Cardiac septum (tissue), 1 donor: ENCODE measurements around the gene GADD45GIP1. TPM values are rescaled to one million over a fixed set of nuclear protein-coding genes. Genes with fewer than 3 reads are reported as not detected.
"Not testable (repeated sequence)": the region's sequence is repeated elsewhere in the genome, so short reads cannot be mapped to it uniquely, and the experiment has no call there.

Experiments
- DNase-seq: peaks from one replicate; pipeline ENCODE4 v3.0.0-alpha.2; 2020; ENCODE audit warnings: low spot score
- intact Hi-C: fragments of 100-400 bp; cut with DNase I; formaldehyde crosslinking; loops from one replicate; pipeline ENCODE4 v1.14.0; 2022
- total RNA-seq: library from RNA; stranded (reverse); fragmentation: NEBNext Ultra II Directional; extraction: Animal tissue kit (Norgen Biotek cat#: 25700); gene quantifications from one replicate; pipeline ENCODE4 v1.2.1, GENCODE V29; 2021
- donor health status: DM: no; HTN: no; CAD: no.

Gene GADD45GIP1
- total RNA-seq, 1 donor from 2014 or later: 23.5 TPM

DNA sequence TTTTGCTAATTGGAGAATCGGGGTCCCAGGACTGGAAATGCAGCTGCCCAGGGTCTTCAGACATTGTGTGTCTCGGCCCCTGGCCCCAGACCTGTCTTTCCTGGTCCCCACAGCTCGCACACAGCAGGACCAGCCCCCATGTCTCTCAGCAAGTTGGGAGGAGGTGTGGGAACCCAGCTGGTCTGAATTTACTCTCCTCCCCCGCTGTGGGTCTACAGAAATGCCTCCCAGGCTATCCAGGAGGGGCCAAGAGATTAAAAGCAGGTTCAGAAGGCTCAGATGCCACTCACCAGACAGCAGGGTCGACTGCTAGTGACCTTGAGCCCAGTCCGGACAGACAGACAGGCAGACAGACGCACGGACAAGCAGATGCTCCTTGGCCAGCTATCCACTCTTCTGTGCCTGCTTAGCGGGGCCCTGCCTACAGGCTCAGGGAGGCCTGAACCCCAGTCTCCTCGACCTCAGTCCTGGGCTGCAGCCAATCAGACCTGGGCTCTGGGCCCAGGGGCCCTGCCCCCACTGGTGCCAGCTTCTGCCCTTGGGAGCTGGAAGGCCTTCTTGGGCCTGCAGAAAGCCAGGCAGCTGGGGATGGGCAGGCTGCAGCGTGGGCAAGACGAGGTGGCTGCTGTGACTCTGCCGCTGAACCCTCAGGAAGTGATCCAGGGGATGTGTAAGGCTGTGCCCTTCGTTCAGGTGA is 12.4 kb upstream of the GADD45GIP1 start, which contains the start of gene DAND5:
Gene DAND5, plus strand, starts transcription at position 285 of the 697 bp plus-strand sequence. Its CDS starts 85 bp downstream, at position 370.
- peak; percentile 85 for DNase-seq
- intact Hi-C loops: no loop called here

DNA sequence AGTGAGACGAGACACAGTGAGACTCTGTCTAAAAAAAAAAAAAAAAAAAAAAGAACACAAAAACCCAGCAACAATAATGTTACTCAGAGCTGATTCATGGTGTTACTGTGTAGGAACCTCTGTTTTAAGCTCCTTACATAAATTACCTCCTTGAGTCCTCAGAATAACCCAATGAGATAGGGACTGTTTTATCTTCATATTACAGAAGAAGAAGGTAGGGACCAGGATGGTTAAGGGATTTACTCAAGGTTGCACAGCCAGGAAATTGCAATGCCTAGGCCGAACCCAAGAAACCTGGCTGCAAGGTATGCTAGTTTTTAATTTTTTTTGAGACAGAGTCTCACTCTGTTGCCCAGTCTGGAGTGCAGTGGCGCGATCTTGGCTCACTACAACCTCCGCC is 10.9 kb upstream of the GADD45GIP1 start:
- no peak for DNase-seq
- intact Hi-C loops: no loop called here

DNA sequence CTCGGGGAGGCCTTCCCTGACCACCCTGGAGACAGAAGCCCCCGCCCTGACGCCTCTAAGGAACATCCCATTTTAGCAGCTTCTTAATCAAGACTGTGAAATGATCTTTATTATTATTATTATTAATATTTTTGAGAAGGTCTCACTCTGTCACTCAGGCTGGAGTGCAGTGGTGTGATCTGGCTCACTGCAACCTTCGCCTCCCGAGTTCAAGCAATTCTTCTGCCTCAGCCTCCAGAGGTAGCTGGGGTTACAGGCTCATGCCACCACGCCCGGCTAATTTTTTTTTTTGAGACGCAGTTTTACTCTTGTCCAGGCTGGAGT is 8.8 kb upstream of the GADD45GIP1 start:
- intact Hi-C loops: no loop called here
- no peak for DNase-seq

DNA sequence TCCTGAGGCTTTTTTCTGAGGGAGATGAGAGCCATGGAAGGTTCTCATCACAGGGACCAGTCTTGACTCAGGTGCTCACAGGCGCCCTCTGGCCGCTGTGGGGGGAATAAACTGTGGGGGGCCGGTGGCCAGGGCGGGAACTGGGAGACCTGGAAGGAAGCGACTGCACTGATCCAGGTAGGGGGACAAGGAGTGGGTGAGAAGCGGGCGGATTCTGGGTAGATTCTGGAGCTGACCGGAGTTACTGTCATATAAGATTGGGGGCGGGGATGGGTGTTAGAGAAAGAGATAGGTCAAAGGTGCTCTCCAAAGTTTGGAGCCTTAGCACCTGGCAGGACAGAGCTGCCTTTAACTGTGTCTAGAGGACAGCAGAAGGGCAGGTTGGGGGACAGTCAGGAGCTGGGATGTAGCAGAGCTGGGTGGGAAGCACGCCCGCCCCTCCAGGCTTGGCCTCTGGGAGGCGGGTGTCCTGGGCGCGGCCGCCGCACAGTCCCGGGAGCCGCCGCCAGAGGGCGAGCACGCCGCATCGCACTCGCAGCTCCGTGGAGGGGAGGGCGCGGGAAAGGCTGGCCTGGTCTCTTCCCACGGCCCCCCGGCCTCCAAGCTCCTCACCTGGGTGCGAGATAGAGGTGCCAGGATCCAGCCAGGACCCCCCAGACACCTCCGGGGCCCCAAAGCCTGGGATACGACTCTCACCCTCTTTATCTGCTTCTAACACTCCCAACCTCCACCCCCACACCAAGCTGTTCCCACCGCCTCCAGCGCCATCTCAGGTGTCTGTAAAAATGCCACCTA is 8.2 kb upstream of the GADD45GIP1 start:
- DNase-seq: peak; percentile 92
- intact Hi-C loops: no loop called here

DNA sequence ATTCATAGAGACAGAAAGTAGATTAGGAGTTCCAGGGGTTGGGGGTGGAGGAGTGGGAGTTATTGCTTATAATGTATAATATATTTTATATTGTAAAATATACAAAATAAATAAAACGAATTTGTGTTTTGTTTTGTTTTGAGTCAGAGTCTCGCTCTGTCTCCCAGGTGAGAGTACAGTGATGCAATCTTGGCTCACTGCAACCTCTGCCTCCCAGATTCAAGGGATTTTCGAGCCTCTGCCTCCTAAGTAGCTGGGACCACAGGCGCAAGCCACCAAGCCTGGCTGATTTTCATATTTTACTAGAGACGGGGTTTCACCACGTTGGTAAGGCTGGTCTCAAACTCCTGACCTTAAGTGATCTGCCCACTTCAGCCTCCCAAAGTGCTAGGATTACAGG is 2.5 kb upstream of the GADD45GIP1 start:
- DNase-seq: no peak
- intact Hi-C loops: loop anchor here (5.0 kb wide), 1 partner anchor 72 kb away; the partner anchor contains the start of gene KLF1

DNA sequence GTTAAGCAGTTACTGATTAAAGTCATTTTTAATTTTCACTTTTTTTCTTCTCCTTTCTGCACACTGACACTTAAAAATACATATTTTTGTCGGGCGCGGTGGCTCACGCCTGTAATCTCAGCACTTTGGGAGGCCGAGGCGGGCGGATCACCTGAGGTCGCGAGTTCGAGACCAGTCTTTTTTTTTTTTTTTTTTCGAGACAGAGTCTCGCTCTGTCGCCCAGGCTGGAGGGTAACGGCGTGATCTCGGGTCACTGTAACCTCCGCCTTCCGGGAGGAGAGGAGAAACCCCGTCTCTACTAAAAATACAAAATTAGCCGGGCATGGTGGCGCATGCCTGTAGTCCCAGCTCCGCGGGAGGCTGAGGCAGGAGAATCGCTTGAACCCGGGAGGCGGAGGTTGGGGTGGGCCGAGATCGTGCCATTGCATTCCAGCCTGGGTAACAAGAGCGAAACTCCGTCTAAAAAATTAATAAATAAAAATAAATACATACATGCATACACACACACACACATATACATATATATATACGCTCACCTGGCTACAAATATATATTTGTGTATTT is 448 bp upstream of the GADD45GIP1 start:
- not testable (repeated sequence) for DNase-seq

DNA sequence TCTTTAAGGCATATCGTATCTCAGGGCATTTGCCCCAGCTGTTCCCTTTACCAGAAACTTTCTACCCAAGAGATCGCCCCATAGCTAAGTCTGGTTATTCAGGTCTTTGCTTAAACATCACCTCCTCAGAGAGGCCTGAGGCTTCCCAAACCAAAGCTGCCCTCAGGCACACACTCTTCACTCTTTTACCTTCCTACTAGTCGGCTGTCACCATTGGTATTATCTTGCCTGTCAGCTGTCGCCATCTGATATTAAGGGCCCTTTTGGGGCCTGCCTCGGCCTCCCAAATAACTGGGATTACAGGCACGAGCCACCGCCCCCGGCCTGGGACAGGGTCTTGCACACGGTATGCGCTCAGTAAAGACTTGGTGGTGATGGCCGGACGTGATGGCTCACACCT is 1.0 kb downstream of the GADD45GIP1 start:
- intact Hi-C loops: loop anchor here (5.0 kb wide), 1 partner anchor 69 kb away; the partner anchor contains the start of gene KLF1
- DNase-seq: no peak

More for the DNA sequence above, 448 bp upstream of the GADD45GIP1 start:
- intact Hi-C loops: loop anchor here (5.0 kb wide), 1 partner anchor 70 kb away; the partner anchor contains the start of gene KLF1

DNA sequence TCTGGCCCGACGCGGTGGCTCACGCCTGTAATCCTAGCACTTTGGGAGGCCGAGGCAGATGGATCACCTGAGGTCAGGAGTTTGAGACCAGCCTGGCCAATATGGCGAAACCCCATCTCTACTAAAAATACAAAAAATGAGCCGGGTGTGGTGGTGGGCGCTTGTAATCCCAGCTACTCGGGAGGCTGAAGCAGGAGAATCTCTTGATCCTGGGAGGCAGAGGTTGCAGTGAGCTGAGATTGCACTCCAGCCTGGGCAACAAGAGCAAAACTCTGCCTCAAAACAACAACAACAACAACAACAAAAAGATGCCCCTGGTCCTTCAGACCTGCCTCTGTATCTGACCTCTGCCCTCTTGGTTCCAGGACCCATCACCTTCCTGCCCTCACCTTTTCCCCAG is 1.4 kb downstream of the GADD45GIP1 start:
- intact Hi-C loops: loop anchor here (5.0 kb wide), 1 partner anchor 68 kb away; the partner anchor contains the start of gene KLF1
- DNase-seq: not testable (repeated sequence)

DNA sequence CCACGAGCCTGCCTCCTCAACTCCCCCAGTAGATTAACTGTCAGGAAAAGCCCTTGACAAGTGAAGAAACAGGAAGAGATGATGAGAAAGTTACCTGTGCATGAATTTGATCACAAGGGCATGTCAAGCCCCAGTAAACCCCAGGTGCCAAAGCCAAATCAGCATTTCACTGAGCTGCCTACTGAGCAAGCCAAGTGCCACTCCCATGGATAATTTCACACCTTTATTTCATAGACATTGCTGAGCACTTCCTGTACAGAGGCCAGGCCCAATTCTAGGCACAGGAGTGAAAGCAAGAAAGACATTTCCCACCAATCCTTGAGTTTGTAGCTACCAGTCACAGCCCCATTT is 2.4 kb downstream of the GADD45GIP1 start:
- DNase-seq: no peak
- intact Hi-C loops: no loop called here

DNA sequence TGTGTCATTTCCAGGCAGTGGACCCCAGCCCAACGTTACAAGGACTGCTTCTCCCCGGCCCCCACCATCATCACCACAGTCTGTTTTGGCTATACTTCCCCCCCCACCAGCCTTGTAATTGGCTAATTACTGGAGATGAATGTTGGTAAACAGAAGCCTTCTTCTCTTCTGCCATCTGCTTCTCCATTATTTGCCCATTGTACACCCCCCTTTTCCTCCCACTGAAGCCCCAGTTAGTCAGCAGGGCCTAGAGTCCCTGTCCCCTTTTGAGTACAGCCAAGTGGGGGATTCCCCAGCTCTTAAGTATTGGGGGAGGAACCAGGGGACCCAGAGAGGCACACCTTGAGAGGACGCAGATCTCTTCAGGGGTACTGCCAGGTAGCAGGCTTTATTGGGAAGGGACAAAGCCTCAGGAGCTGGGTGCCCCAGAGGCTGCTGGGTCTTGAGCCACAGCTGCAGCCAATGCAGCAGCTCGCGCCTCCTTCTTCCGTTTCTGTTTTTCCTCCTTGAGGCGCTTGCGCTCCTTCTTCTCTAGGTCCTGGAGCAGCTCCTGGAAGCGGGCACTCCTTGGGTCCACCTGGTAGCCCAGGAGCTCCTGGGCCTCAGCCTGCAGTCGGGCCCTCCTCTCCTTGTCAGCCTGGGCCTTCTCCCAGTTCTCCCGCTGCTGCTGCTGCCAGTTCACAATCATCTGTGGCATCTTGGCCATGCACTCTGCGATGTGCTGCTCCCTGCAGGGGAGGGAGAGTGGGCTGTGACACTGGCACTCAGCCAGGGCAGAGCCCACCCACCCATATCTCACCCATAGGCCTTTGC is 3.0 kb downstream of the GADD45GIP1 start:
- intact Hi-C loops: no loop called here

DNA sequence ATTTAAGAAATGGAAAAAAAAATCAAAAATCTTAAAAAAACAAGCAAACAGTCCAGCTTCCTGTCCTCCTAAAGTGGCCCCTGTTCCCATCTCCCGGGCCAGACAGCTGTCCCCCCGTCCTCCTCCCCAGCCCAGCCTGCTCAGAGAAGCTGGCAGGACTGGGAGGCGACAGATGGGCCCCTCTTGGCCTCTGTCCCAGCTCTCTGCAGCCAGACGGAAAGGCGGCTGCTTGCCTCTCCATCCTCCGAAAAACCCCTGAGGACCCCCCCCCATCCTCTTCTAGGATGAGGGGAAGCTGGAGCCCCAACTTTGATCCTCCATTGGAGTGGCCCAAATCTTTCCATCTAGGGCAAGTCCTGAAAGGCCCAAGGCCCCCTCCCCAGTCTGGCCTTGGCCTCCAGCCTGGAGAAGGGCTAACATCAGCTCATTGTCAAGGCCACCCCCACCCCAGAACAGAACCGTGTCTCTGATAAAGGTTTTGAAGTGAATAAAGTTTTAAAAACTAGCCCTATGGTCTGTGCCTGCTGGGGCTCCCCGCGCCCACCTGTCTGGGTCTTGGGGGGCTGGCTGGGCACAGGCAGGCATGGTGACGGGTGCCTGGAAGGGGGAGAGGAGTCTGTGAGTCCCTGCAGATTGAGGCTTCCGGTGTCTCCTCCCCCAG is 3.8 kb downstream of the GADD45GIP1 start:
- no peak for DNase-seq
- intact Hi-C loops: no loop called here

More for the DNA sequence above, 3.0 kb downstream of the GADD45GIP1 start:
- no peak for DNase-seq

DNA sequence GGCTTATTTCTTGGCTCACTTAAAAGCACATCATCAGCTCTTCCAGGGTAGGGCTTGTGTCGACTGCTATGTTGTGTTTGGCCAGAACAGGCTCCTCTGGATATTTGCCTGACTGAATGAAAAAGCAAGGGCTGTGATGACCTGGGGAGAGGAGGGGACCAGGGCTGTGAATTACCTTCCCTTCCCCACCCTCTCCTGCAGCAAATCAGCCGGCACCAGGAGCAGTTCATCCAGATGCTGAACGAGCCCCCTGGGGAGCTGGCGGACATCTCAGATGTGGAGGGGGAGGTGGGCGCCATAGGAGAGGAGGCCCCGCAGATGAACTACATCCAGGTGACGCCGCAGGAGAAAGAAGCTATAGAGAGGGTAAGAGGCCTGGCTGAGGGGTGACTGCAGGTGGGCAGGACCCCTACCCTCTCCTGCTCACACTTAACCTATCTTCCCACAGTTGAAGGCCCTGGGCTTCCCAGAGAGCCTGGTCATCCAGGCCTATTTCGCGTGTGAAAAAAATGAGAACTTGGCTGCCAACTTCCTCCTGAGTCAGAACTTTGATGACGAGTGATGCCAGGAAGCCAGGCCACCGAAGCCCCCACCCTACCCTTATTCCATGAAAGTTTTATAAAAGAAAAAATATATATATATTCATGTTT is 4.4 kb downstream of the GADD45GIP1 start:
- DNase-seq: no peak
- intact Hi-C loops: no loop called here

DNA sequence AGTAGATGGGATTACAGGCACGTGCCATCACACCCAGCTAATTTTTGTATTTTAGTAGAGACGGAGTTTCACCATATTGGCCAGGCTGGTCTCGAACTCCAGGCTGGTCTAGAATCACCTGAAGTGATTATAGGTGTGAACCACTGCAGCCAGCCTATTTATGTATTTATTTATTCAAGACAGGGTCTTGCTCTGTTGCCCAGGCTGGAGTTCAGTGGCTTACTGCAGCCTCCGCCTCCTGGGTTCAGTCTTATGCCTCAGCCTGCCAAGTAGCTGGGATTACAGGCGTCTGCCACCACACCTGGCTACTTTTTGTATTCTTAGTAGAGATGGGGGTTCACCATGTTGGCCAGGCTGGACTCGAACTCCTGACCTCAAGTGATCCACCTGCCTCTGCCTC is 5.0 kb downstream of the GADD45GIP1 start:
- intact Hi-C loops, DNase-seq: not testable (repeated sequence)

DNA sequence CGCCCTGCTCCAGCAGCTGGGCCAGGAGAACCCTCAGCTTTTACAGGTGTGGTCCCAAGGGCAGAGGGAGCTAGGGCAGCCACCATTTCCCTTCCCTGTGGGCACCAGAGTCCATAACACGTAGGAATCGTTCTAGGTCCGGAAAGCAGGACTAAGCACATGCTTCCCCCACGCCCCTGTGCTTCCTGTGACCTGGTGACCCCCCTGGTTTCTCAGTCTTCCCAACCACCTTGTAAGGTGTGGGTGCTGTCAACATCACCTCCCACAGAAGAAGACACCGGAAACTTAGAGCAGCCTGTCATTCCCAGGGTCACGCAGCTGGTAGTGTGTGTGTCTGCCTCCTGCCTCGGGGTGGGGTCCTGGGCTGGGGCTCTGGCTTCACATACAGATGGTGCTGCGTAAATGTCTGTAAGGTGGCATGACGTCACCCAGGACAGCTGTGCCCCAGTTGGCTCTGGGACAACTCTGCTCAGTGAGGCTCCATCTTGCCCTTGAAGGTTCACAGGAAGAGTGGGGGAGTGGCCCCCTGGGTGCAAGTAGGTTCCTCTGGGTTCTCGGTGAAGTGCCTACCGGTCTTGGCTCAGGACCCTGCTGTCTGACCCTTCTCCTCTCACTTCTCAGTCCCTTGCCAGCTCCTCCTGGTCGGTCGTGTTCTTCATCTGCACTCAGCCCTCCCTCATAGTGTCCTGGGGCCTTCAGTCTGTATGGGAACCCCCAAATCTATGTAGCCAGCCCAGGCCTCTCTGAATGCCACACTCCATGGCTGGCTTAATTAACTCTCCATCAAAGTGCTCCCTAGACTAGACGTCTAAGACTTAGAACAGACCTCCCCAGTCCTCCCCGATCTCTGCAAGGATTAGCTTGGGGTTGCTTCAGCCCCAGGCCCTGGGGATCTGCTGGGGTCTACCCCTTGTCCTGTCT is 7.4 kb downstream of the GADD45GIP1 start:
- no peak for DNase-seq
- intact Hi-C loops: no loop called here

DNA sequence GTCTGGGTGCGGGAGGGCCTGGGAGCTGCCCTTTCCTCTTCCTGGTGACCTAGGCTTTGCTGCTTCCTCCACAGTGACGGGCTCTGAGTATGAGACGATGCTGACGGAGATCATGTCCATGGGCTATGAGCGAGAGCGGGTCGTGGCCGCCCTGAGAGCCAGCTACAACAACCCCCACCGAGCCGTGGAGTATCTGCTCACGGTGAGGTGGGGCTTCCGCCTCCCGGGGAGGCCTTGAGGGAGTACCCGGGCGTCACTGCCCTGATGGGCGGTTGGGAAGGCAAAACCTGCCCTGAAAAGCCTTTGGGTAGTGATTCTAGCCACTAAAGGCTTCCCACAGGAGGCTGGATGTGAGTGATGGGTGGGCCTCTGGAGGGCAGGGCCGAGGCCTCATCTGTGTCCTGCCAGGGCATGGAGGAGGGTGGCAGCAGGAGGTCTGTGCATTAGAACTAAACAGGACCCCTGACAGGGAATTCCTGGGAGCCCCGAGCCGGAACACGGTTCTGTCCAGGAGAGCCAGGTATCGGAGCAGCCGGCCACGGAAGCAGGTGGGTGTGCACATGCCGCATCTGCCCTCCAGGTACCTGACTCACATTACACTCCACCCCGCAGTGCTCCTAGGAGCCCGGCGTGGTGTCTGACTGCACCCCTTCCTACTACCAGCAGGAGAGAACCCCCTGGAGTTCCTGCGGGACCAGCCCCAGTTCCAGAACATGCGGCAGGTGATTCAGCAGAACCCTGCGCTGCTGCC is 8.2 kb downstream of the GADD45GIP1 start:
- no peak for DNase-seq
- intact Hi-C loops: no loop called here

DNA sequence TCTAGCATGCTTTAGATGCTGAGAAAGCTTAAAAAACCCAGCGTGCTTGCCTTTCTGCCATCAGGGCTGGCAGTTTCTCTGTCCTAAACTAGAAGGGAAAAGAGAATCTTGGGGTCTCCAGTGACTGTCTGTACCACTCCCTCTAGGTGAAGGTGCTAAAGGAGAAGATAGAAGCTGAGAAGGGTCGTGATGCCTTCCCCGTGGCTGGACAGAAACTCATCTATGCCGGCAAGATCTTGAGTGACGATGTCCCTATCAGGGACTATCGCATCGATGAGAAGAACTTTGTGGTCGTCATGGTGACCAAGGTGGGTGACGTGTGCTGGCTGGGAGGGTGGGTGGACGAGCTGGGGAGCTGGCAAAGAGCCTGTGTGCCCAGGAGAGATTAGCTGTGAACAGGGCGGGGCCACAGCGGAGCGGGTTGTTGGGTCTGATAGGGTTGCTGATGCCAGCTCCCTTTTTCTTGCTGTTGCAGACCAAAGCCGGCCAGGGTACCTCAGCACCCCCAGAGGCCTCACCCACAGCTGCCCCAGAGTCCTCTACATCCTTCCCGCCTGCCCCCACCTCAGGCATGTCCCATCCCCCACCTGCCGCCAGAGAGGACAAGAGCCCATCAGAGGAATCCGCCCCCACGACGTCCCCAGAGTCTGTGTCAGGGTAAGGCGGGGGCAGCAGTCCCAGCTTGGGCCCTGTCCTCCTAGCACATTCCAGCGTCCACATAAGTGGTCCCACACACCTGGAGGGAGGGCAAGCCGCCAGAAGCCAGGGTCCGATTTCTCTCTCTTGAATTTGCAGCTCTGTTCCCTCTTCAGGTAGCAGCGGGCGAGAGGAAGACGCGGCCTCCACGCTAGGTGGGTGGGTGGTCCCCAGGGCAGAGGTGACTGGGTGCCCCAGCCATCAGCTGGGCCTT is 9.1 kb downstream of the GADD45GIP1 start:
- intact Hi-C loops: no loop called here

More for the DNA sequence above, 9.1 kb downstream of the GADD45GIP1 start:
- no peak for DNase-seq
